Activated T-cell treated with anti-CD3 and anti-CD28 coated beads, Interleukin-2, amount 50 U/mL, for 1 hour (primary cell): ENCODE results near the gene CFAP46.

Experiments
- DNase-seq: peaks from one replicate; pipeline ENCODE4 v3.0.0-alpha.2; 2020

CFAP46 gene

GRCh38 chr10:132817701-132818211 is 124.6 kb downstream of the CFAP46 start:
- no peak for DNase-seq

- no peak for DNase-seq
Measured at GRCh38 chr10:132816718-132817117, 125.7 kb downstream of the CFAP46 start.

GRCh38 chr10:132815168-132815857 is 127.1 kb downstream of the CFAP46 start:
- no peak for DNase-seq

- no peak for DNase-seq
Measured at GRCh38 chr10:132814469-132814856, 127.9 kb downstream of the CFAP46 start.

- DNase-seq: no peak
Measured at GRCh38 chr10:132813560-132814468, 128.6 kb downstream of the CFAP46 start.

GRCh38 chr10:132813001-132813401 is 129.4 kb downstream of the CFAP46 start:
- DNase-seq: no peak

- no peak for DNase-seq
Measured at GRCh38 chr10:132812520-132812919, 129.8 kb downstream of the CFAP46 start.

GRCh38 chr10:132811891-132812481 is 130.4 kb downstream of the CFAP46 start:
- DNase-seq: no peak

- no peak for DNase-seq
Measured at GRCh38 chr10:132810807-132811700, 131.3 kb downstream of the CFAP46 start.

GRCh38 chr10:132810141-132810806 is 132.1 kb downstream of the CFAP46 start:
- no peak for DNase-seq

- no peak for DNase-seq
Measured at GRCh38 chr10:132809232-132810140, 132.9 kb downstream of the CFAP46 start.

GRCh38 chr10:132808383-132809231 is 133.8 kb downstream of the CFAP46 start:
- no peak for DNase-seq

GRCh38 chr10:132807621-132808049 is 134.7 kb downstream of the CFAP46 start:
- DNase-seq: no peak

- no peak for DNase-seq
Measured at GRCh38 chr10:132806561-132807003, 135.8 kb downstream of the CFAP46 start.

- DNase-seq: no peak
Measured at GRCh38 chr10:132806110-132806509, 136.3 kb downstream of the CFAP46 start.

GRCh38 chr10:132805599-132805998 is 136.8 kb downstream of the CFAP46 start:
- no peak for DNase-seq

GRCh38 chr10:132804785-132805426 is 137.5 kb downstream of the CFAP46 start:
- no peak for DNase-seq

- DNase-seq: no peak
Measured at GRCh38 chr10:132804287-132804686, 138.1 kb downstream of the CFAP46 start.
